Testis (tissue), 3 donors: Measurements from ENCODE around the gene ACTR8. TPM values are rescaled to one million over a fixed set of nuclear protein-coding genes. Genes with fewer than 3 reads are reported as not detected.
A peak's percentile ranks its signal among the peaks of the same experiment; 100 is the strongest.

Experiments used
- DNase-seq: peaks from one replicate; pipeline ENCODE4 v3.0.0-alpha.2; 2019
- H3K27ac ChIP-seq, 2 donors: fragments of 200-600 bp; sonication (generic); one replicate each; pipeline ENCODE4 v1.5.1; 2019
- H3K27me3 ChIP-seq: fragments of 200-600 bp; sonication (generic); one replicate; pipeline ENCODE4 v1.5.1; 2019
- H3K36me3 ChIP-seq: fragments of 200-600 bp; sonication (generic); one replicate; pipeline ENCODE4 v1.5.1; 2017; ENCODE audit warnings: low read depth; ENCODE audit errors: missing control alignments
- H3K4me1 ChIP-seq: fragments of 200-600 bp; sonication (generic); one replicate; pipeline ENCODE4 v1.5.1; 2019
- H3K4me3 ChIP-seq, 2 donors: fragments of 200-600 bp; sonication (generic); one replicate each; pipeline ENCODE4 v1.5.1; 2017 to 2019
- H3K9me3 ChIP-seq: fragments of 200-600 bp; sonication (generic); one replicate; pipeline ENCODE4 v1.5.1; 2017
- POLR2A ChIP-seq: fragments of 450-650 bp; IDR thresholded peaks from one replicate; pipeline ENCODE4 v1.6.1; 2017; ENCODE audit warnings: antibody characterized with exemption, mild to moderate bottlenecking, moderate library complexity
- WGBS, 2 donors: methylation state at CpG; one replicate each; pipeline ENCODE4 v1.1.5; 2018; 5-methylcytosine and 5-hydroxymethylcytosine counted together
- intact Hi-C: fragments of 100-400 bp; cut with DNase I; formaldehyde crosslinking; loops from one replicate; pipeline ENCODE4 v1.15.1; 2023; ENCODE audit warnings: low total_unique reads
- polyA plus RNA-seq: library from polyadenylated mRNA; stranded (reverse); fragments of 350-450 nt; fragmentation: Illumina TruSeq; extraction: RNeasy Lipid Tissue Mini Kit (QIAGEN cat#74804); gene quantifications from one replicate; pipeline ENCODE4 v1.2.3, GENCODE V29; 2014; ENCODE audit warnings: low read depth, low replicate concordance; ENCODE audit not compliant: insufficient read depth
- total RNA-seq, 2 donors: library from RNA; depleted of rRNA; stranded (reverse); fragments of >200 nt; gene quantifications; one replicate each; pipeline ENCODE4 v1.2.3, GENCODE V29; 2016
- TF ChIP-seq, protein P1 (sequence below), 3 experiments: fragments of 450-650 bp in 2 of 3; fragments of 200-600 bp in 1 of 3; sonication (generic) in 1 of 3; IDR thresholded peaks; one replicate each; pipeline ENCODE4 v1.5.1; 2016 to 2019; ENCODE audit warnings: antibody characterized with exemption in 3 of 3, mild to moderate bottlenecking in 2 of 3, moderate library complexity in 1 of 3

Gene ACTR8
- total and polyA plus RNA-seq, 3 donors from 2014 or later: 47.0 to 60.1 (median 56.4) TPM

DNA sequence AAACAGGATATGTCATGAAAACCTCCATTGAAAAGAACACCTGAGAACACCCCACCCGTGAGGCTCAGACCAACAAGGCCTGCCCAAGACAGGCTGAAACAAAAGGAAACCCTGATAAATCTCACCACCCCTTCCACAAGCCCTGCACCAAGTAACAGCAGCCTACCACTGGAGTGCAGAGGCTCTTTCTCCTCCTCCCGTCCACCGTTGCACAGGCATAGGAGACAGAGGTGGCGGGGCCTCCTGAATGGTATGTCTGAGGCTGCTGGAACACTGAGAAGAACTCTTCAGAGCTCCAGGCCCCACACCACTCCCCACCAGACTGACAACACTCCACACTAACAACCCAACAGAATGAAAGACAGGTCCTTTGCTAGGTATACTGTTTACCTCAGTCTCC lies 57.2 kb downstream of the ACTR8 start:
- H3K4me3 ChIP-seq: no peak overlapping the region
- no peak for DNase-seq
- H3K4me1 ChIP-seq: no peaks in the 10 kb centered on the region
- WGBS, 2 donors: 85 to 90% methylated on average over 4 of the region's 4 CpGs
- TF ChIP-seq POLR2A: no peak
- TF ChIP-seq, protein P1, sequence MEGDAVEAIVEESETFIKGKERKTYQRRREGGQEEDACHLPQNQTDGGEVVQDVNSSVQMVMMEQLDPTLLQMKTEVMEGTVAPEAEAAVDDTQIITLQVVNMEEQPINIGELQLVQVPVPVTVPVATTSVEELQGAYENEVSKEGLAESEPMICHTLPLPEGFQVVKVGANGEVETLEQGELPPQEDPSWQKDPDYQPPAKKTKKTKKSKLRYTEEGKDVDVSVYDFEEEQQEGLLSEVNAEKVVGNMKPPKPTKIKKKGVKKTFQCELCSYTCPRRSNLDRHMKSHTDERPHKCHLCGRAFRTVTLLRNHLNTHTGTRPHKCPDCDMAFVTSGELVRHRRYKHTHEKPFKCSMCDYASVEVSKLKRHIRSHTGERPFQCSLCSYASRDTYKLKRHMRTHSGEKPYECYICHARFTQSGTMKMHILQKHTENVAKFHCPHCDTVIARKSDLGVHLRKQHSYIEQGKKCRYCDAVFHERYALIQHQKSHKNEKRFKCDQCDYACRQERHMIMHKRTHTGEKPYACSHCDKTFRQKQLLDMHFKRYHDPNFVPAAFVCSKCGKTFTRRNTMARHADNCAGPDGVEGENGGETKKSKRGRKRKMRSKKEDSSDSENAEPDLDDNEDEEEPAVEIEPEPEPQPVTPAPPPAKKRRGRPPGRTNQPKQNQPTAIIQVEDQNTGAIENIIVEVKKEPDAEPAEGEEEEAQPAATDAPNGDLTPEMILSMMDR (IDR thresholded peaks at IDR 0.05): no peak
- no peaks in the 10 kb centered on the region for H3K27me3 ChIP-seq
- H3K36me3 ChIP-seq: no peaks in the 10 kb centered on the region
- H3K9me3 ChIP-seq: no peaks in the 10 kb centered on the region
- intact Hi-C loops: no loop called here
- no peak overlapping the region for H3K27ac ChIP-seq

- 58 to 60% methylated on average over 6 to 10 of the region's 10 CpGs for WGBS, 2 donors
- TF ChIP-seq, protein P1 (IDR thresholded peaks at IDR 0.05): no peak
- no peak for TF ChIP-seq POLR2A
- intact Hi-C loops: no loop called here
- H3K4me1 ChIP-seq: no peaks in the 10 kb centered on the region
- H3K27me3 ChIP-seq: no peaks in the 10 kb centered on the region
- no peak overlapping the region for H3K27ac ChIP-seq
- H3K36me3 ChIP-seq: no peaks in the 10 kb centered on the region
- H3K4me3 ChIP-seq: peak overlapping the region in 1 of 2 donors; percentile 0
- H3K9me3 ChIP-seq: no peaks in the 10 kb centered on the region
- no peak for DNase-seq
Measured at GRCh38 chr3:53823956-53824657, 57.8 kb downstream of the ACTR8 start.

- Histone ChIP-seq H3K9me3 (no peaks in the 10 kb centered on the region), H3K27me3 (no peaks in the 10 kb centered on the region), H3K27ac (no peak overlapping the region), H3K36me3 (no peaks in the 10 kb centered on the region), H3K4me3 (peak overlapping the region in 1 of 2 donors; percentile 0), H3K4me1 (no peaks in the 10 kb centered on the region)
- no peak for DNase-seq
- 76 to 89% methylated on average over 5 to 65 of the region's 67 CpGs for WGBS, 2 donors
- TF ChIP-seq, protein P1 (IDR thresholded peaks at IDR 0.05): no peak
- TF ChIP-seq POLR2A: no peak
- intact Hi-C loops: no loop called here
Measured at GRCh38 chr3:53823026-53823955, 58.7 kb downstream of the ACTR8 start.

DNA sequence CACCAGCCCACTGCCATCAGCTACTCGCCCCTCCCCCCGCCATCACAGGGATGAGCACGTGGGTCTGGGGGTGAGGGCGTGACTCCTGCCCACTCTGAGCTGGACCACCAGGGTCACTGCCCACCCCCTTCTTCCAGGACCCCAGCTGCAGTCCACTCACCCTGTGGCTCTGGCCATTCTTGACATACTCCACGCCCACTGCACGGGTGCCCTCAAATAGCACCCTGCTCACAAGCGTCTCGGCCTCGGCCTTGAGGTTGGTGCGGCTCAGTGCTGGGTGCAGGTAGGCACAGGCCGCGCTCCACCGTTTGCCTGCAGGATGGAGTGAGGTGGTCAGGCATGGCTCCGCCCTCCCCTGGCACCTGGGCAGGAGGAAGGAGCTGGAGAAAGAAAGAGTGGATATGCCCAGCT lies 59.6 kb downstream of the ACTR8 start:
- DNase-seq: peak; percentile 8
- WGBS, 2 donors: 84 to 91% methylated on average over 10 to 14 of the region's 14 CpGs
- H3K27ac ChIP-seq: no peak overlapping the region

More for the DNA sequence above, 59.6 kb downstream of the ACTR8 start:
- no peaks in the 10 kb centered on the region for H3K36me3 ChIP-seq
- no peaks in the 10 kb centered on the region for H3K4me1 ChIP-seq
- H3K4me3 ChIP-seq: no peak overlapping the region
- no peaks in the 10 kb centered on the region for H3K9me3 ChIP-seq
- intact Hi-C loops: no loop called here
- TF ChIP-seq, protein P1 (IDR thresholded peaks at IDR 0.05): no peak
- TF ChIP-seq POLR2A: no peak
- no peaks in the 10 kb centered on the region for H3K27me3 ChIP-seq
